Stimulated activated naive B cell treated with anti-CD40 and anti-IgM and Interleukin-4, amounts not matched to agents 10 μg/mL and 1 μg/mL and 100 μg/mL, for 72 hours (primary cell): Measurements from ENCODE around the gene NACC1.
"Not testable (repeated sequence)": the region's sequence is repeated elsewhere in the genome, so short reads cannot be mapped to it uniquely, and the experiment has no call there.

ENCODE experiments used
- ATAC-seq, 2 donors: fragments of 150-1000 bp; cut with Tn5 transposase; replicated peaks; 2 replicates each; pipeline ENCODE4 v1.10.0; 2021; ENCODE audit warnings: moderate library complexity in 1 of 2
- DNase-seq: peaks from one replicate; pipeline ENCODE4 v3.0.0; 2021
- H3K27ac Mint-ChIP-seq: one replicate; pipeline ENCODE4 v1.8.0; 2022; ENCODE audit warnings: mild to moderate bottlenecking, mixed read lengths
- H3K27me3 Mint-ChIP-seq, 2 donors: one replicate each; pipeline ENCODE4 v1.8.0; 2022; ENCODE audit warnings: mixed read lengths in 2 of 2
- H3K36me3 Mint-ChIP-seq, 2 donors: one replicate each; pipeline ENCODE4 v1.8.0; 2022; ENCODE audit warnings: mixed read lengths in 2 of 2, mild to moderate bottlenecking in 1 of 2
- H3K4me1 Mint-ChIP-seq, 2 donors: one replicate each; pipeline ENCODE4 v1.8.0; 2022; ENCODE audit warnings: mixed read lengths in 2 of 2, mild to moderate bottlenecking in 1 of 2
- H3K4me3 Mint-ChIP-seq, 2 donors: one replicate each; pipeline ENCODE4 v1.8.0; 2022; ENCODE audit warnings: mild to moderate bottlenecking in 2 of 2, mixed read lengths in 2 of 2, moderate library complexity in 1 of 2
- H3K9me3 Mint-ChIP-seq, 2 donors: one replicate each; pipeline ENCODE4 v1.8.0; 2022; ENCODE audit warnings: mixed read lengths in 2 of 2, mild to moderate bottlenecking in 1 of 2

NACC1 gene

DNA sequence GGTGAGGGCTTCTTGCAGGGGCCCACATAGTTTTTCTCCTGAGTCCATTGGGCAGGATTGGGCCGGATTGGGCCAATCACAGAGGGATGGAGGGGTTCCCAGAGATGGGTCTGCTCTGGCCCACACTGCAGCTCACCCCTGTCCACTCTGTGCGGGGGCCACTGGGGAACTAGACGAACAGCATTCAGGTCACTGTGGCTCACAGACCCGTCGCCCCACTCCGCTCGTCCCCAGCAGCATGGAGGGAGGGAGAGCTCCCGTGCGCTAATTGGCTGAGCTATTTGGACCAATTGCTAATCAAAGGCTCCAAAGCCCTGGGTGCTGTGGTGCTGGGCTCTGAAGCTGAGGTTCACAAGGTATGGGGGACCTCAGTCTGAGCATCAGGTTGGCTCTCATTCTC is 11.3 kb downstream of the NACC1 start:
- Mint-ChIP-seq H3K36me3 (peaks cover 24 to 32% of the 10 kb centered on the region in 2 donors), H3K4me3 (no peak overlapping the region), H3K4me1 (peaks cover 27 to 40% of the 10 kb centered on the region in 2 donors), H3K9me3 (no peaks in the 10 kb centered on the region), H3K27ac (no peak overlapping the region), H3K27me3 (no peaks in the 10 kb centered on the region)
- DNase-seq, result no peak
- ATAC-seq, result no peak

DNA sequence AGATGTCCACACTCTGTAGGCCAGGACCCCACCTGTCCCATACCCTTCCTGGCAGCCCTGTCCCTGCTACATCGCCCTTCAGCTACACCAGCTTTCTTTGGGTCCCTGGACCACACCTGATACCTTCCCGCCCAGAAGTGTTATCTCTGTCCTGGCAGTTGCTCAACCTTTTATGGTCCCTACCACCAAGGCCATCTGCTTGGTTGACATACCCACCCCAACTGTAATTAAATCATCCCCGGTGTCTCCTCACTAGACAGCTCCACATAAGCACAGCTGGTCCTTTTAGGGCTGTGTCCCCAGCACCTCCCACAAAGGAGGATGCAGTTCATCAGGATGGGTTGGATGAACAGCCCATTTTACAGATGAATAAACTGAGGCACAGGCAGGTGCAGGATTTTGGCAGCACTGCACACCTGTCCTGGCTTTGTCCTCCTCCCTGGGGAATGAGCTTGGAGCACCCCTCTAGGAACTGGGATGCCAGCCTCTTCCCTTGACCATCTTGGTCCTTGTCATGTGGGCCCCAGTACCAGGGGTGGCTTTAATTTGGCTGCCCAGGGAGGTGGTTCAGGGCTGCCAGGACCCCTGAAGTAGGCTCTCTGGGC is 12.9 kb downstream of the NACC1 start:
- Mint-ChIP-seq H3K9me3 (no peaks in the 10 kb centered on the region), H3K36me3 (peaks cover 28 to 39% of the 10 kb centered on the region in 2 donors), H3K4me1 (peaks cover 27 to 40% of the 10 kb centered on the region in 2 donors), H3K27ac (peak overlapping the region; percentile 72), H3K27me3 (no peaks in the 10 kb centered on the region), H3K4me3 (no peak overlapping the region)
- DNase-seq (no peak), ATAC-seq (no peak)

DNA sequence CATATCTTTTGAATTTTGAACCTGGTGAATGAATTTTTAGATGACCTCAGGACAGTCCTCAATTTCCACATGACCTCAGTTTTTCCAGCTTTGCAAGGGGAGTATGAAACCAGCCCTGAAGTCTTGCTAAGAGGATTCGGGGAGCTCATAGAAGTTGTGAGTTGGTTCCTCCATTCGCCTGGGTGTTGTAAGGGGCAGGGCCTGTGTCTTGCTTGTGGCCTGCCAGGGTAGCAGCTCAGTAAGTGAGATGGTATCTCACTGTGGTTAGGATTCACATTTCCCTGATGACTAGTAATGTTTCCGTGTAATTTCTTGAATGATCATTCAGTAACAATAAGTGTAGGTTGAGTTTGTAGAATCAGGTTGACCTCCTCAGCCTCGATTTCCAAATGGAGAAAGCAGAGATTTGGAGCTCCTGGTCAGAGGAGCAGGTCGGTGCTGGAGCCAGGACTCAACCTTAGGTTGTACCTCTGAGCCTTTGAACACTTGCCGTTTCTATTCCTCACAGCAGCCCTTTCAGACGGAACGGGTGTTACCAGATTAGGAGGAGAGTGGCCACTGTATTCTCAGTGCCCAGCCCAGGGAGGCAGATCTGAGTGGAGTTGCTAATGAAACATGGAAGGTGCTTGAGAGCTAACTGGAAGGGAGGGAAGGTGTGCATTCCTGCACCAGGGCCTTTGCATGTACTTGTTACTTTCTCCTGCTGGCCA is 14.6 kb downstream of the NACC1 start:
- H3K4me1 Mint-ChIP-seq, result peaks cover 23 to 38% of the 10 kb centered on the region in 2 donors
- no peak for DNase-seq
- peaks cover 41 to 51% of the 10 kb centered on the region in 2 donors for H3K36me3 Mint-ChIP-seq
- no peaks in the 10 kb centered on the region for H3K9me3 Mint-ChIP-seq
- H3K27ac Mint-ChIP-seq, result peak overlapping the region; percentile 27
- no peak overlapping the region for H3K4me3 Mint-ChIP-seq
- ATAC-seq, result peak; percentile 44 to 54
- no peaks in the 10 kb centered on the region for H3K27me3 Mint-ChIP-seq

DNA sequence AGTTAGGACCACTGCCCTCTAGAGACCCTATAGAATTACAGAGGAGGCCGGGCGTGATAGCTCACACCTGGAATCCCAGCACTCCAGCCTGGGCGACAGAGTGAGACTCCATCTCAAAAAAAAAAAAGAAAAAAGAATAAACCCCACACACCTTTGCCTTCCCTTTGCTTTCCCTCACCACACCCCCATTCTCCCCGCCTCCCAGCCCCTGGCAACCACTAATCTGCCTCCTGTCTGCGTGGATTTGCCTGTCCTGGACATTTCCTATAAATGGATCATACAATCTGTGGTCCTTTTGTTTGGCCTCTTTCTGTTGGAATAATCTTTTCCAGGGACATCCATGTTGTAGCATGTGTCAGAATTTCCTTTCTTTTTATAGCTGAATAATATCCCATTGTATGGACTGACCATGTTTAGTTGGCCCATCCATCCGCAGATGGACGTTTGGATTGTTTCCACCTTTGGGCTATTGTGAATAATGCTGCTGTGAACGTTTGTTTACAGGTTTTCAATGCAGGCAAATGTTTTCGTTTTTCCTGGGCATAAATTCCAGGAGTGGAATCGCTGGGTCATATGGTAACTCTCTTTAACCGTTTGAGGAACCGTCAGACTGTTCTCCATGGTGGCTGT is 15.3 kb downstream of the NACC1 start:
- DNase-seq (no peak), ATAC-seq (no peak)
- Mint-ChIP-seq H3K36me3 (peaks cover 39 to 51% of the 10 kb centered on the region in 2 donors), H3K27ac (no peak overlapping the region), H3K4me3 (no peak overlapping the region), H3K27me3 (no peaks in the 10 kb centered on the region), H3K4me1 (peaks cover 19 to 32% of the 10 kb centered on the region in 2 donors), H3K9me3 (no peaks in the 10 kb centered on the region)

DNA sequence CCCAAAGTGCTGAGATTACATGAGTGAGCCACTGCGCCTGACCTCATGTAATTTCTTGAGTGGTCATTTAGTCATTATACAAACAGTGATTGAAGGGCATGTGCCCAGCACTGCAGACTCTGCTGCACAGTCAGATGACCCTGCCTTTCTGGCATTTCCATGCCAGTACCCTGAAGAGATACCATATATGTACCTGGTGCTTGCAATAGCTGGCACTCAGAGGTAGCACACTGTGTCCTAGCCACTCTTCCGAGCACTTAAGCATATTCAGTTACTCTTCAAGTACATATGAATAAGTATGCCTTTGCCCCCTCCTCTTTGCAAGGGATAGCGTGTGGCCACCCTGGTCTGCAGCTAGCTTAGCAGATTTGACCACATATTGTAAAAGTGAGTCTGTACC is 16.6 kb downstream of the NACC1 start:
- ATAC-seq, result no peak
- Mint-ChIP-seq H3K27me3 (no peaks in the 10 kb centered on the region), H3K27ac (no peak overlapping the region)

DNA sequence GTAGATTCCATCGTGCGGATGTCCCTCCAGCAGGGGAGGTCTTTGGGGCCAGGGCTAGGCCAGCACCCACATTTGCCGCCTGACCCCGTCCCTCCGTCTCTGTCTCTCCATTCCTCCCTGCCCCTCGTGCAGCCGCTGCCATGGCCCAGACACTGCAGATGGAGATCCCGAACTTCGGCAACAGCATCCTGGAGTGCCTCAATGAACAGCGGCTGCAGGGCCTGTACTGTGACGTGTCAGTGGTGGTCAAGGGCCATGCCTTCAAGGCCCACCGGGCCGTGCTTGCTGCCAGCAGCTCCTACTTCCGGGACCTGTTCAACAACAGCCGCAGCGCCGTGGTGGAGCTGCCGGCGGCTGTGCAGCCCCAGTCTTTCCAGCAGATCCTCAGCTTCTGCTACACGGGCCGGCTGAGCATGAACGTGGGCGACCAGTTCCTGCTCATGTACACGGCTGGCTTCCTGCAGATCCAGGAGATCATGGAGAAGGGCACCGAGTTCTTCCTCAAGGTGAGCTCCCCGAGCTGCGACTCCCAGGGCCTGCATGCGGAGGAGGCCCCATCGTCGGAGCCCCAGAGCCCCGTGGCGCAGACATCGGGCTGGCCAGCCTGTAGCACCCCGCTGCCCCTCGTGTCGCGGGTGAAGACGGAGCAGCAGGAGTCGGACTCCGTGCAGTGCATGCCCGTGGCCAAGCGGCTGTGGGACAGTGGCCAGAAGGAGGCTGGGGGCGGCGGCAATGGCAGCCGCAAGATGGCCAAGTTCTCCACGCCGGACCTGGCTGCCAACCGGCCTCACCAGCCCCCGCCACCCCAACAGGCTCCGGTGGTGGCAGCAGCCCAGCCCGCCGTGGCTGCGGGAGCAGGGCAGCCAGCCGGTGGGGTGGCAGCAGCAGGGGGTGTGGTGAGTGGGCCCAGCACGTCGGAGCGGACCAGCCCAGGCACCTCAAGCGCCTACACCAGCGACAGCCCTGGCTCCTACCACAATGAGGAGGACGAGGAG is 17.3 kb downstream of the NACC1 start:
- Mint-ChIP-seq H3K36me3 (peaks cover 46 to 56% of the 10 kb centered on the region in 2 donors), H3K27ac (no peak overlapping the region), H3K4me1 (peaks cover 14 to 24% of the 10 kb centered on the region in 2 donors), H3K4me3 (no peak overlapping the region), H3K27me3 (no peaks in the 10 kb centered on the region), H3K9me3 (no peaks in the 10 kb centered on the region)
- no peak for DNase-seq
- ATAC-seq, result no peak

More for the DNA sequence above, 16.6 kb downstream of the NACC1 start:
- no peaks in the 10 kb centered on the region for H3K9me3 Mint-ChIP-seq
- H3K36me3 Mint-ChIP-seq, result peaks cover 43 to 53% of the 10 kb centered on the region in 2 donors
- DNase-seq, result no peak
- H3K4me3 Mint-ChIP-seq, result no peak overlapping the region
- peaks cover 14 to 24% of the 10 kb centered on the region in 2 donors for H3K4me1 Mint-ChIP-seq

DNA sequence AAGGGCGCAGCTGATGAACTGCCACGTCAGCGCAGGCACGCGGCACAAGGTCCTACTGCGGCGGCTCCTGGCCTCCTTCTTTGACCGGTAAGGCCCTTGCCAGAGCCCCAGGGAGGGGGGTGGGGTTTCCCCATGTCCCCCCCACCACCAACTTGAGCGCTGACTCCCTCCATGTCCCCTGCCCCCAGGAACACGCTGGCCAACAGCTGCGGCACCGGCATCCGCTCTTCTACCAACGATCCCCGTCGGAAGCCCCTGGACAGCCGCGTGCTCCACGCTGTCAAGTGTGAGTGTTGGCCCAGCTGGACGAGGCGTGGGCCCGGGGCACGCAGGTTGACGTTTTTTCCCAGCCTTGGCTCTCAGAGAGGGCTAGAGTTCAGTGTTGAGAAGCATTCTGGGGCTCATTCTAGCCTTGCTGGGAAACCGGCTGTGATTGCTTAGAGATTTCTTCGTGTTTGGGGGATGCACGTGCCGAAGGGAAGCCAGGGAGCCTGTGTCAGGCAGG is 19.3 kb downstream of the NACC1 start:
- Mint-ChIP-seq H3K27ac (no peak overlapping the region), H3K4me3 (no peak overlapping the region), H3K9me3 (no peaks in the 10 kb centered on the region), H3K4me1 (peaks cover 11 to 19% of the 10 kb centered on the region in 2 donors), H3K36me3 (peaks cover 41 to 56% of the 10 kb centered on the region in 2 donors), H3K27me3 (no peaks in the 10 kb centered on the region)
- DNase-seq (no peak), ATAC-seq (no peak)

DNA sequence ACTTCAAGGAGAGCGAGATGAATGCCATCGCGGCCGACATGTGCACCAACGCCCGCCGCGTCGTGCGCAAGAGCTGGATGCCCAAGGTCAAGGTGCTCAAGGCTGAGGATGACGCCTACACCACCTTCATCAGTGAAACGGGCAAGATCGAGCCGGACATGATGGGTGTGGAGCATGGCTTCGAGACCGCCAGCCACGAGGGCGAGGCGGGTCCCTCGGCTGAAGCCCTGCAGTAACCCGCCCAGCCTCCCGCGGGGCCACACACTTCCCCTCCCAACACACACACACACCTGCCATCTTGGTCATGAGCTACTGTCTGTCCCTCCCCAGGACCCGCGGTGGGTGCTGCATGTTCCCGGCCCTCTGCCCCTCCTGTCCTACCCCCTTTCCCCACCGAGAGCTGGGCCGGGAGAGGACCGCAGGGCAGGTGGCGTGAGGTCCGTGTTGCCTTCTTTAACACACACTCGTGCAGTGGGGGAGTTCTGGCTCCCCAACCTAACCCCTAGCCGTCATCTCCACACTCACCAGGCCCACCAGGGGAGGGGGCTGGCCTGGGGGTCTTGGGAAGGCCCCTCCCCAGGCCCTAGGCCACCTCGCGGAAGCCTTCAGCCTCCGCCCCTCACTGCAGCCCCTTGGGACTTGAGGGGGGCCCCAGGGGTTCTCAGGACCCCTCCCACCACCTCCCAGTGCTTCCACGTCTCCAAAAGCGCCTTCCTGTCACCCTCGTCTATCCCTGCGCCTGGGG is 20.3 kb downstream of the NACC1 start:
- ATAC-seq (no peak), DNase-seq (no peak)
- Mint-ChIP-seq H3K9me3 (no peaks in the 10 kb centered on the region), H3K27ac (no peak overlapping the region), H3K36me3 (peaks cover 36 to 48% of the 10 kb centered on the region in 2 donors), H3K4me3 (no peak overlapping the region), H3K4me1 (peaks cover 3 to 9% of the 10 kb centered on the region in 2 donors), H3K27me3 (no peaks in the 10 kb centered on the region)

DNA sequence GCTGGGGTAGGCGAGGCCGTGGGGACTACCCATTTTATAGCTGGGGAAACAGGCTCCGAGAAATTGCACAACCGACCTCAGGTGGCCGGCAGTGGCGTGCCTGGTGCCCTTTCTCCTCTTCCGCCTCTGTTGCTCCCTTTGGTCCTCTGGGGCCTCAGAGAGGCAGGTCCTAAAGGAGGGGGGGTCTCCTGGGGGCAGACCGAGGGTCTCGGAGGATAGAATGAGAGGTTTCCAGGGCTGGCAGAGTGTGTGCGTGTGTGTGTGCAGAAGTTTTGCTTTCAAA is 20.8 kb downstream of the NACC1 start:
- Mint-ChIP-seq H3K36me3 (peaks cover 36 to 48% of the 10 kb centered on the region in 2 donors), H3K4me3 (no peak overlapping the region), H3K9me3 (no peaks in the 10 kb centered on the region), H3K27ac (no peak overlapping the region), H3K4me1 (peaks cover 3 to 9% of the 10 kb centered on the region in 2 donors), H3K27me3 (no peaks in the 10 kb centered on the region)
- DNase-seq (no peak), ATAC-seq (no peak)

DNA sequence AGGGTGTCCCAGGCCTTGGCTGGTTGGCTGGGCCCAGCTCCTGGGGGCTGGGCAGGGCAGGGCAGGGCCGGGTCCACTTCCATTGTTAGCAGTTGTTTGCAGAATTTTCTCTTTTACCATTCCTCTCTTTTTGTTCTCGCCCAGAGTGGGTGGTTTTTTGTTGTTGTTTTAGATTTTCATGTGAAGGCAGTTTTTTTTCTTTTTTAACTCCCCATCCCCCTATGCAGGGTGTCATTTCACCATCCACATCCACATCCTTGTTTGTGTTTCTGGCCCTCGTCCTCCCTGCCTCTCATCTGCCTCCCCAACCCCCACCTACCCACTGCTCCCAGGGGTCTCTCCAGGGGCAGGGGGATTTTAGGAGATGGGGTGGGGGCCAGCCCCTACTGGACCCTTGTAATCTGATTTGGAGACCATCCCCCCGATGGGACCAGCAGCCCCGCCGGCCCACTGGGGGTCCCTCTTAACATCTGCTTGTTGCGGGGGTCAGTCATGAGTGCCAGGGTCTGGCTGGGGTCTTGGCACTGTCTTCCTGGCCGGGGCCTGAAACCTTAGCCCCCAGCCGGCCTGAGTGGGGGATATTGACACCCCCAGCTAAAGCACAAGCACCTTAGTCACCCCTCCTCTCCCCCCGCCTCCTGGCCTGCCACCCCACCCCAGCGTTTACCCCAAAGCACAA is 21.7 kb downstream of the NACC1 start:
- H3K4me3 Mint-ChIP-seq, result no peak overlapping the region
- H3K9me3 Mint-ChIP-seq, result no peaks in the 10 kb centered on the region
- ATAC-seq (no peak), DNase-seq (no peak)
- H3K27me3 Mint-ChIP-seq, result no peaks in the 10 kb centered on the region
- H3K4me1 Mint-ChIP-seq, result peaks cover 3 to 9% of the 10 kb centered on the region in 2 donors
- no peak overlapping the region for H3K27ac Mint-ChIP-seq
- H3K36me3 Mint-ChIP-seq, result peaks cover 35 to 52% of the 10 kb centered on the region in 2 donors

DNA sequence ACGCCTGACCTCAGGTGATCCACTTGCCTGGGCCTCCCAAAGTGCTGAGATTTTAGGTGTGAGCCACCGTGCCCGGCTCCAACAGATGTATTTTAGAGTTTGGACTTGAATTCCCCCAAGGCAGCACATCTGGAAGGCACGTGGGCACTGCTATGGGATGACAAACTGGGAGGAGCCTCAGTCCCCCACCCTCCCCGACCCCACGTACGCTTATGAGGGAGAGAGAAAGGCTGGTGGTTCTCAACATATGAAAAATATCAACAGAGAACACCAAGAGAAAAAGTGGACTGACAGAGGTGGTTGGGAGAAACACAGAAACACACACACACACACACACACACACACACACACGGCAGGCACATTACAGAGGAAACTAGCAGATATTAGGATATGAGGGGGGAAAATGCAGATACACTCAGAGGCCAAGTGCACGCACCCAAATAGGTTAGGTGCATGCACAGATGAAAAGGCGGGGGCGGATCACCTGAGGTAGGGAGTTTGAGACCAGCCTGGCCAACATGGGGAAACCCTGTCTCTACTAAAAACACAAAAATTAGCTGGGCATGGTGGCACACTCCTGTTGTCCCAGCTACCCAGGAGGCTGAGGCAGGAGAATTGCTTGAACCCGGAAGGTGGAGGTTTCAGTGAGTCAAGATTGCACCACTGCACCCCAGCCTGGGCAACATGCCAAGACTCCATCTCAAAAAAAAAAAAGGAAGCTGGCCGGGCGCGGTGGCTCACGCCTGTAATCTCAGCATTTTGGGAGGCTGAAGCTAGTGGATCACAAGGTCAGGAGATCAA is 28.9 kb downstream of the NACC1 start:
- H3K4me3 Mint-ChIP-seq, result no peak overlapping the region
- no peaks in the 10 kb centered on the region for H3K27me3 Mint-ChIP-seq
- peaks cover 20 to 38% of the 10 kb centered on the region in 2 donors for H3K4me1 Mint-ChIP-seq
- H3K9me3 Mint-ChIP-seq, result no peaks in the 10 kb centered on the region
- ATAC-seq (no peak), DNase-seq (no peak)
- H3K27ac Mint-ChIP-seq, result no peak overlapping the region
- H3K36me3 Mint-ChIP-seq, result peaks cover 11 to 18% of the 10 kb centered on the region in 2 donors

DNA sequence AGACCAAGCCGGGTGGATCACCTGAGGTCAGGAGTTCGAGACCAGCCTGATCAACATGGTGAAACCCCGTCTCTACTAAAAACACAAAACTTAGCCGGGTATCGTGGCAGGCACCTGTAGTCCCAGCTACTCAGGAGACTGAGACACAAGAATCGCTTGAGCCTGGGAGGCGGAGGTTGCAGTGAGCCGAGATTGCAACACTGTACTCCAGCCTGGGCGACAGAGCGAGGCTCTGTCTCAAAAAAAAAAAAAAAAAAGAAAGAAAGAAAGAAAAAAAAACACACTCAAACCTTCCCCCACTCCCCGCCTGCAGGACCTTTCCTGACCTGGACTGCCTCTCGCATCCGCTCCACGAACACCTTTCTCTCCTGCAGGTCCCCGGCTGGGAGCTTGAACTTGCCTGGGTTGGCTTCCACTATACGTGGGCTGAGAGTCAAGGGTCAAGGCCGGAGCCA is 31.1 kb downstream of the NACC1 start:
- Mint-ChIP-seq H3K4me1 (peaks cover 27 to 48% of the 10 kb centered on the region in 2 donors), H3K36me3 (peaks cover 23 to 29% of the 10 kb centered on the region in 2 donors), H3K4me3 (peak overlapping the region; percentile 98 to 99), H3K27ac (peak overlapping the region; percentile 66)
- not testable (repeated sequence) for ATAC-seq, H3K9me3 Mint-ChIP-seq, H3K27me3 Mint-ChIP-seq, DNase-seq
